ENCODE data around the gene EIF3F. TPM values are rescaled to one million over a fixed set of nuclear protein-coding genes. Genes with fewer than 3 reads are reported as not detected.

Gene EIF3F
- total and polyA plus RNA-seq, 2 of the 4 experiments (the other 2 are of a cell fraction) = 279 to 306 TPM

GRCh38 chr11:8006349-8006977 lies 19.3 kb downstream of the EIF3F start:
- Histone ChIP-seq H3K9me1 (ENCODE audit: insufficient read depth, low read length) (peaks cover 2% of the 10 kb centered on the region), H4K20me1 (ENCODE audit: insufficient read depth, low read length) (no peaks in the 10 kb centered on the region), H3K56ac (ENCODE audit: extremely low read depth, insufficient read depth, low read length) (no peak overlapping the region), H3K4me3 (ENCODE audit: insufficient read depth, low read depth, low read length) (no peak overlapping the region), H2AK5ac (ENCODE audit: low read depth, low read length) (no peak overlapping the region), H3K27ac (ENCODE audit: insufficient read depth, low read length) (no peak overlapping the region), H3K4me2 (ENCODE audit: low read depth, low read length) (no peak overlapping the region), H3K18ac (ENCODE audit: low read depth, low read length) (no peak overlapping the region), H2BK15ac (ENCODE audit: low read depth, low read length) (no peak overlapping the region), H3K9me3 (ENCODE audit: control insufficient read depth, insufficient read depth, low read length) (no peaks in the 10 kb centered on the region), H3K14ac (replicated peaks; ENCODE audit: low read depth, low read length) (no peak overlapping the region), H3K36me3 (ENCODE audit: control insufficient read depth, insufficient read depth, low read length) (no peaks in the 10 kb centered on the region), H2BK20ac (ENCODE audit: low read depth, low read length) (no peak overlapping the region), H3K4ac (ENCODE audit: low read depth, low read length) (no peak overlapping the region), H3K79me1 (ENCODE audit: low read depth in 1 of 2, low read length in 2 of 2) (no peaks in the 10 kb centered on the region), H4K8ac (ENCODE audit: low read depth in 2 of 2, low read length in 2 of 2) (no peak overlapping the region), H3K9ac (ENCODE audit: low read depth, low read length) (no peak overlapping the region), H2AK9ac (replicated peaks; ENCODE audit: low read depth, low read length, poor library complexity) (peak overlapping the region; percentile 6), H2BK5ac (ENCODE audit: low read depth, low read length, poor library complexity, severe bottlenecking) (no peak overlapping the region), H3K23ac (ENCODE audit: low read depth, low read length) (no peak overlapping the region), H2BK120ac (ENCODE audit: low read depth, low read length) (no peak overlapping the region), H3K27me3 (ENCODE audit: control insufficient read depth, insufficient read depth, low read length) (no peaks in the 10 kb centered on the region), H4K91ac (ENCODE audit: insufficient read depth, low read depth, low read length) (no peak overlapping the region), H2AFZ (replicated peaks; ENCODE audit: low read length, poor library complexity) (peak overlapping the region; percentile 38), H4K5ac (ENCODE audit: low read depth, low read length) (no peak overlapping the region), H3K4me1 (ENCODE audit: control insufficient read depth, insufficient read depth, low read length) (peaks cover under 1% of the 10 kb centered on the region; the same call in 1 of the 2 replicates)
- peak; percentile 98 for ATAC-seq (ENCODE audit: low read depth)
- in situ Hi-C loops (cut with MboI; ENCODE audit: low sequenced_read_pairs) (loop anchor here (5.0 kb wide), 1 partner anchor 91 kb away; no protein-coding TSS in a partner anchor), intact Hi-C loops (cut with micrococcal nuclease) (loop anchor here (1.0 kb wide), 7 partner anchors 27 to 560 kb away; no protein-coding TSS in a partner anchor), dilution Hi-C loops (cut with HindIII; ENCODE audit: low sequenced_read_pairs, unreplicated experiment) (no loop called here)
- TF ChIP-seq NFE2L2 (IDR thresholded peaks at IDR 0.05; ENCODE audit: low read depth, low read length) (no peak), RAD21 (IDR thresholded peaks at IDR 0.05; ENCODE audit: low read length) (peak; percentile 100), MAZ (IDR thresholded peaks at IDR 0.05; ENCODE audit: borderline replicate concordance, low read depth, low read length) (0 out of 2 replicates have a peak, but pooled peaks have one; percentile 32), MAFK (IDR thresholded peaks at IDR 0.05; ENCODE audit: low read depth, low read length) (no peak), POLR2A (IDR thresholded peaks at IDR 0.05; ENCODE audit: low read depth, low read length) (peak; percentile 61), SMC3 (IDR thresholded peaks at IDR 0.05; ENCODE audit: low read depth, low read length) (peak; percentile 99), CTCF (conservative IDR thresholded peaks at IDR 0.05; ENCODE audit: low read depth, low read length) (peak; percentile 98)
- POLR2A ChIA-PET (ENCODE audit: unreplicated experiment) = no interaction called here
- BruUV-seq (replicated peaks) = no TSS peak
- peak; percentile 71 for DNase-seq
- CTCF ChIA-PET = interaction anchor here (0.6 to 4.0 kb wide), 15 partner anchors 9 to 116 kb away, joined by 3 to 55 read pairs (median 4); partner anchors contain the start of gene EIF3F
